NAMALWA (cell line): ENCODE data around the gene RUFY2.
"Not testable (repeated sequence)": the region's sequence is repeated elsewhere in the genome, so short reads cannot be mapped to it uniquely, and the experiment has no call there.

Source experiments
- DNase-seq: peaks from one replicate; pipeline ENCODE4 v3.0.0-alpha.2; 2015; ENCODE audit warnings: low spot score

RUFY2 gene

GRCh38 chr10:68406815-68407548 lies at the start of gene RUFY2:
TSS of gene RUFY2 (minus strand) at chr10:68407277. CDS start at chr10:68407189, 88 bp downstream.
- peak; percentile 84 for DNase-seq

- DNase-seq, result not testable (repeated sequence)
These were observed 42.6 kb upstream of the RUFY2 start for GRCh38 chr10:68449698-68450097.

- DNase-seq, result no peak
These were observed 39.1 kb upstream of the RUFY2 start for GRCh38 chr10:68446179-68446578.

GRCh38 chr10:68442971-68443370 lies 35.9 kb upstream of the RUFY2 start:
- DNase-seq, result no peak

GRCh38 chr10:68440898-68441297 lies 33.8 kb upstream of the RUFY2 start:
- DNase-seq, result no peak

- DNase-seq, result no peak
These were observed 28.7 kb upstream of the RUFY2 start for GRCh38 chr10:68435803-68436202.

- no peak for DNase-seq
These were observed 27.6 kb upstream of the RUFY2 start for GRCh38 chr10:68434657-68435056.

- no peak for DNase-seq
These were observed 21.5 kb upstream of the RUFY2 start for GRCh38 chr10:68428396-68429104.

- no peak for DNase-seq
These were observed 17.5 kb upstream of the RUFY2 start for GRCh38 chr10:68424454-68425014.

GRCh38 chr10:68423522-68423921 lies 16.4 kb upstream of the RUFY2 start:
- no peak for DNase-seq

GRCh38 chr10:68419376-68419775 lies 12.3 kb upstream of the RUFY2 start:
- DNase-seq, result no peak

- DNase-seq, result no peak
These were observed 1.9 kb upstream of the RUFY2 start for GRCh38 chr10:68408898-68409518.

GRCh38 chr10:68406111-68406814 lies 814 bp downstream of the RUFY2 start:
- DNase-seq, result peak; percentile 74

- DNase-seq, result no peak
These were observed 3.4 kb downstream of the RUFY2 start for GRCh38 chr10:68403701-68404100.

- DNase-seq, result no peak
These were observed 4.8 kb downstream of the RUFY2 start for GRCh38 chr10:68402276-68402675.

- DNase-seq, result no peak
These were observed 10.1 kb downstream of the RUFY2 start for GRCh38 chr10:68397005-68397404.

GRCh38 chr10:68385740-68386139 lies 21.3 kb downstream of the RUFY2 start:
- no peak for DNase-seq

GRCh38 chr10:68371604-68372003 lies 35.5 kb downstream of the RUFY2 start:
- no peak for DNase-seq

GRCh38 chr10:68367121-68367520 lies 40.0 kb downstream of the RUFY2 start:
- DNase-seq, result no peak

GRCh38 chr10:68366600-68366999 lies 40.5 kb downstream of the RUFY2 start:
- no peak for DNase-seq

- no peak for DNase-seq
These were observed 41.5 kb downstream of the RUFY2 start for GRCh38 chr10:68365611-68366010.
